T-helper 1 cell (primary cell): ENCODE results near the gene KL.

ENCODE experiments used
- DNase-seq, 5 donors: peaks; one replicate each; pipeline ENCODE4 v3.0.0-alpha.2; 2012 to 2020

KL gene

GRCh38 chr13:33045851-33046592, 29.8 kb downstream of the KL start:
- no peak for DNase-seq

GRCh38 chr13:33050161-33050560, 33.9 kb downstream of the KL start:
- no peak for DNase-seq

- no peak for DNase-seq
Measured at GRCh38 chr13:33051632-33052031, 35.4 kb downstream of the KL start.

- DNase-seq: no peak
Measured at GRCh38 chr13:33052506-33053280, 36.5 kb downstream of the KL start.

GRCh38 chr13:33053397-33054066, 37.3 kb downstream of the KL start:
- no peak for DNase-seq

- peak in 1 of 5 donors; percentile 10 for DNase-seq
Measured at GRCh38 chr13:33057019-33057780, 41.0 kb downstream of the KL start.

GRCh38 chr13:33058776-33059327, 42.6 kb downstream of the KL start:
- DNase-seq: no peak

- no peak for DNase-seq
Measured at GRCh38 chr13:33060815-33061214, 44.6 kb downstream of the KL start.

GRCh38 chr13:33066329-33066728, 50.1 kb downstream of the KL start:
- DNase-seq: no peak

GRCh38 chr13:33069365-33069764, 53.1 kb downstream of the KL start:
- DNase-seq: no peak

- DNase-seq: no peak
Measured at GRCh38 chr13:33070713-33071112, 54.5 kb downstream of the KL start.

- DNase-seq: peak in 1 of 5 donors; percentile 10
Measured at GRCh38 chr13:33072282-33072681, 56.1 kb downstream of the KL start.

GRCh38 chr13:33072759-33073158, 56.5 kb downstream of the KL start:
- DNase-seq: no peak

- DNase-seq: no peak
Measured at GRCh38 chr13:33073338-33073737, 57.1 kb downstream of the KL start.

GRCh38 chr13:33076001-33076992, 60.1 kb downstream of the KL start:
- no peak for DNase-seq

GRCh38 chr13:33078263-33078662, 62.0 kb downstream of the KL start:
- DNase-seq: no peak

- DNase-seq: no peak
Measured at GRCh38 chr13:33079960-33080359, 63.7 kb downstream of the KL start.

- DNase-seq: no peak
Measured at GRCh38 chr13:33080972-33081590, 64.9 kb downstream of the KL start.

- no peak for DNase-seq
Measured at GRCh38 chr13:33081666-33082065, 65.4 kb downstream of the KL start.

- DNase-seq: no peak
Measured at GRCh38 chr13:33083054-33083453, 66.8 kb downstream of the KL start.

- DNase-seq: no peak
Measured at GRCh38 chr13:33087091-33087490, 70.9 kb downstream of the KL start.
